OCI-LY7 (cell line): ENCODE data around the gene PACS1. TPM values are rescaled to one million over a fixed set of nuclear protein-coding genes. Genes with fewer than 3 reads are reported as not detected.

Experiments used
- BruUV-seq: library from RNA; stranded (reverse); fragments of 400-500 nt; replicated peaks from 2 replicates; lab custom pipeline; 2021; lab: Mats Ljungman, UMichigan
- CTCF ChIA-PET: fragments of 300-600 bp; sonication (Branson Sonifier 250); formaldehyde crosslinking; loops from one replicate; lab custom pipeline; 2022; ENCODE audit warnings: antibody characterized with exemption; ENCODE audit not compliant: unreplicated experiment; lab: Charles Lee
- POLR2A ChIA-PET: fragments of 300-600 bp; sonication (Branson Sonifier 250); formaldehyde crosslinking; loops from one replicate; lab custom pipeline; 2022; ENCODE audit warnings: antibody characterized with exemption; lab: Charles Lee
- DNase-seq: peaks from one replicate; pipeline ENCODE4 v3.0.0-alpha.2; 2015; ENCODE audit warnings: low spot score
- H2AFZ ChIP-seq: fragments of 200-600 bp; sonication (generic), shearing (Covaris generic); 2 replicates; pipeline ENCODE4 v1.6.1; 2014; ENCODE audit warnings: mild to moderate bottlenecking, antibody characterized with exemption, low read length, moderate library complexity
- H3K27ac ChIP-seq: fragments of 200-600 bp; sonication (generic); 2 replicates; pipeline ENCODE4 v1.5.1; 2014; ENCODE audit warnings: mixed run types, low read depth, mild to moderate bottlenecking, moderate library complexity, low read length, inconsistent platforms; ENCODE audit not compliant: poor library complexity, severe bottlenecking
- H3K36me3 ChIP-seq: fragments of 200-600 bp; sonication (generic); 2 replicates; pipeline ENCODE4 v1.6.1; 2014; ENCODE audit warnings: mild to moderate bottlenecking, antibody characterized with exemption, low read length, moderate library complexity, mixed read lengths; ENCODE audit not compliant: insufficient read depth
- H3K4me1 ChIP-seq: fragments of 200-600 bp; sonication (generic); 2 replicates; pipeline ENCODE4 v1.5.1; 2014; ENCODE audit warnings: mild to moderate bottlenecking, low read length; ENCODE audit not compliant: insufficient read depth, poor library complexity, severe bottlenecking
- H3K4me2 ChIP-seq: fragments of 200-600 bp; sonication (generic); 2 replicates; pipeline ENCODE4 v1.6.1; 2014; ENCODE audit warnings: mild to moderate bottlenecking, low read length
- H3K4me3 ChIP-seq: fragments of 200-600 bp; sonication (generic); 2 replicates; pipeline ENCODE4 v1.5.1; 2014; ENCODE audit warnings: mild to moderate bottlenecking, low read depth, low read length; ENCODE audit not compliant: poor library complexity, severe bottlenecking
- H3K79me2 ChIP-seq: fragments of 200-600 bp; sonication (generic); 2 replicates; pipeline ENCODE4 v1.6.1; 2016; ENCODE audit warnings: low read depth, mild to moderate bottlenecking, low read length, moderate library complexity, mixed read lengths; ENCODE audit not compliant: insufficient read depth
- H3K9me2 ChIP-seq: fragments of 200-600 bp; sonication (generic); 2 replicates; pipeline ENCODE4 v1.6.1; 2016; ENCODE audit warnings: mild to moderate bottlenecking, low read length, mixed read lengths; ENCODE audit not compliant: insufficient read depth
- H3K9me3 ChIP-seq: fragments of 200-600 bp; sonication (generic); 2 replicates; pipeline ENCODE4 v1.6.1; 2014; ENCODE audit warnings: mild to moderate bottlenecking, mixed run types, low read length, mixed read lengths
- H4K20me1 ChIP-seq: fragments of 200-600 bp; sonication (generic); 2 replicates; pipeline ENCODE4 v1.6.1; 2014; ENCODE audit warnings: mild to moderate bottlenecking, antibody characterized with exemption, low read length, moderate library complexity, mixed read lengths; ENCODE audit not compliant: insufficient read depth
- CTCF ChIP-seq: fragments of 200-600 bp; sonication (generic); conservative IDR thresholded peaks from 2 replicates; pipeline ENCODE4 v1.5.1; 2014; ENCODE audit warnings: mild to moderate bottlenecking, antibody characterized with exemption, low read length, moderate library complexity, mixed read lengths
- EZH2phosphoT487 ChIP-seq: fragments of 200-600 bp; sonication (generic); IDR thresholded peaks from 2 replicates; pipeline ENCODE4 v1.6.1; 2018; ENCODE audit warnings: low read depth, borderline replicate concordance, mild to moderate bottlenecking, mixed run types, antibody characterized with exemption, low read length, moderate library complexity, mixed read lengths
- intact Hi-C: fragments of 100-400 bp; cut with micrococcal nuclease; formaldehyde crosslinking; loops from one replicate; pipeline ENCODE4 v1.10.0; 2022; ENCODE audit not compliant: unreplicated experiment
- total RNA-seq, 2 experiments: library from RNA; depleted of rRNA in 1 of 2; stranded (reverse); fragments of >200 nt in 1 of 2; shearing (Covaris generic) in 1 of 2; gene quantifications; 2 replicates each; pipeline ENCODE4 v1.2.3, GENCODE V29; 2014 to 2022

PACS1 gene
- total RNA-seq, 2 experiments from 2014 or later: 23.7 to 52.5 TPM

DNA sequence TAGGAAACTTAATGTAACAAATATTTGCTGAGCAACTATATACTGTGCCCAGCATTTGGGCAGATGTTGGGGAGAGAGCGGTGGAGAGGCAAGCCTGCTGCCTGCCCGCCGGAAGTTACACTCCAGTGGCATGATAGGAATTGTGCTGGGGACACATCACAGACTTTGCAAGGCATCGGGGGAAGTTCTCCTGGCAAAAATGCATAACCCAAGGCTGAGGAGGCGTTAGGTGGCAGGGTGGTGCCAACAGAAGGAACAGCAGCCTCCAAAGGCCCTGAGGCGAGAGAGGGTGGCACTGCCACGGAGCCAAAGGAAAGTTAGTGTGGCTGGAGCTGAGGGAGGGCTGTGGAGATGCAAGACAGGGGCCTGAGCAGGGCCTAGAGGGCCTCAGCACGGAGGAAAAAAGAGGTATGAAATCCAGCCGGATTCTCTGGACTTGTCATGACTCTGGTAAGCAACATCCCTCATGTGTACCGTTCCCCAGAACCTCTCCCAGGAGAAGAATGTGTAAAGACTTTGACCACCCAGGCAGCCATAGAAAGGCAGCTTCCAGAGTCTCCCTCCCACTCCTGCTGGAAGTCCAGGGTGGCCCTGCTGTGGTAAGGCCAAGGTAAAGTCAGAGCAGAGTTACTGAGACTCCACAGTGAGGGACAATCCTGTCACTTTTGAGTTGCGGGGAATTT lies 122.2 kb downstream of the PACS1 start:
- DNase-seq: no peak
- ChIA-PET CTCF (no interaction called here), POLR2A (interaction anchor here (0.6 kb wide), 1 partner anchor 63 kb away, joined by 6 read pairs; no protein-coding TSS in a partner anchor)
- no peak overlapping the region for H3K27ac ChIP-seq
- no peak for TF ChIP-seq CTCF
- no peak for TF ChIP-seq EZH2phosphoT487
- intact Hi-C loops: no loop called here
- H4K20me1 ChIP-seq: no peaks in the 10 kb centered on the region
- H3K9me2 ChIP-seq: no peaks in the 10 kb centered on the region
- H2AFZ ChIP-seq: no peak overlapping the region
- no peaks in the 10 kb centered on the region for H3K9me3 ChIP-seq
- H3K79me2 ChIP-seq: no peaks in the 10 kb centered on the region
- no peaks in the 10 kb centered on the region for H3K36me3 ChIP-seq
- no peak overlapping the region for H3K4me3 ChIP-seq
- no TSS peak for BruUV-seq
- H3K4me1 ChIP-seq: peaks cover 6% of the 10 kb centered on the region
- H3K4me2 ChIP-seq: no peak overlapping the region

- no peaks in the 10 kb centered on the region for H3K9me3 ChIP-seq
- H3K4me3 ChIP-seq: no peak overlapping the region
- BruUV-seq: no TSS peak
- H3K27ac ChIP-seq: no peak overlapping the region
- peaks cover 6% of the 10 kb centered on the region for H3K4me1 ChIP-seq
- no peaks in the 10 kb centered on the region for H3K79me2 ChIP-seq
- no peaks in the 10 kb centered on the region for H4K20me1 ChIP-seq
- TF ChIP-seq EZH2phosphoT487: no peak
- no peak for TF ChIP-seq CTCF
- ChIA-PET CTCF (no interaction called here), POLR2A (no interaction called here)
- DNase-seq: no peak
- no peak overlapping the region for H3K4me2 ChIP-seq
- intact Hi-C loops: no loop called here
- no peaks in the 10 kb centered on the region for H3K9me2 ChIP-seq
- no peak overlapping the region for H2AFZ ChIP-seq
- H3K36me3 ChIP-seq: no peaks in the 10 kb centered on the region; the same call in 1 of the 2 replicates
Observed at GRCh38 chr11:66194391-66194790, 124.3 kb downstream of the PACS1 start.

- BruUV-seq: no TSS peak
- H2AFZ ChIP-seq: no peak overlapping the region
- no peak for DNase-seq
- no peaks in the 10 kb centered on the region for H3K9me2 ChIP-seq
- peaks cover 6% of the 10 kb centered on the region for H3K4me1 ChIP-seq
- TF ChIP-seq CTCF (no peak), EZH2phosphoT487 (no peak)
- no peaks in the 10 kb centered on the region for H3K9me3 ChIP-seq
- ChIA-PET CTCF (no interaction called here), POLR2A (no interaction called here)
- H3K36me3 ChIP-seq: no peaks in the 10 kb centered on the region; the same call in 1 of the 2 replicates
- H3K4me3 ChIP-seq: no peak overlapping the region
- no peaks in the 10 kb centered on the region for H4K20me1 ChIP-seq
- no peak overlapping the region for H3K27ac ChIP-seq
- H3K4me2 ChIP-seq: no peak overlapping the region
- intact Hi-C loops: no loop called here
- no peaks in the 10 kb centered on the region for H3K79me2 ChIP-seq
Observed at GRCh38 chr11:66195867-66196266, 125.8 kb downstream of the PACS1 start.
